HCT116 (cell line): Measurements from ENCODE around the gene GPC5. TPM values are rescaled to one million over a fixed set of nuclear protein-coding genes. Genes with fewer than 3 reads are reported as not detected.

Source experiments
- ATAC-seq: fragments of 200-7000 bp; cut with Tn5 transposase; 2 replicates; pipeline ENCODE4 v1.9.1; 2020; ENCODE audit warnings: mild to moderate bottlenecking, moderate library complexity
- BruUV-seq: library from RNA; stranded (reverse); fragments of 400-500 nt; replicated peaks from 2 replicates; lab custom pipeline; 2021; lab: Mats Ljungman, UMichigan
- CTCF ChIA-PET: fragments of 300-600 bp; sonication (Branson Sonifier 250); formaldehyde crosslinking; loops from one replicate; lab custom pipeline; 2021; ENCODE audit warnings: antibody characterized with exemption; lab: Charles Lee
- POLR2A ChIA-PET: fragments of 300-600, 350-600 bp; sonication (Branson Sonifier 250); formaldehyde crosslinking; loops from one replicate; lab custom pipeline; 2021; ENCODE audit warnings: antibody characterized with exemption; lab: Charles Lee
- RAD21 ChIA-PET, 2 experiments: fragments of 300-600 bp; sonication (Branson Sonifier 250); formaldehyde crosslinking; loops; one replicate each; lab custom pipeline; 2023; ENCODE audit warnings: low total read pairs in 2 of 2; ENCODE audit not compliant: uncharacterized antibody in 2 of 2, unreplicated experiment in 2 of 2, low non-redundant PET in 1 of 2; lab: Charles Lee
- DNase-seq: peaks from one replicate; pipeline ENCODE4 v3.0.0-alpha.2; 2010; ENCODE audit warnings: low read depth, low spot score
- H2AFZ ChIP-seq: fragments of 200-600 bp; shearing (Covaris generic), sonication (generic); 2 replicates; pipeline ENCODE4 v1.6.1; 2017; ENCODE audit warnings: low read depth, mixed run types, mixed read lengths, antibody characterized with exemption, low read length; ENCODE audit not compliant: poor library complexity, severe bottlenecking
- H3K27ac ChIP-seq: 2 replicates; pipeline ENCODE4 v1.5.1; 2012; ENCODE audit warnings: low read depth, low read length
- H3K27me3 ChIP-seq: fragments of 200-600 bp; sonication (generic); 2 replicates; pipeline ENCODE4 v1.6.1; 2016; ENCODE audit warnings: mixed run types, low read length, mixed read lengths; ENCODE audit not compliant: insufficient read depth
- H3K36me3 ChIP-seq, 2 experiments: fragments of 200-500 bp in 1 of 2; fragments of 200-600 bp in 1 of 2; sonication (Bioruptor generic) in 1 of 2; sonication (generic) in 1 of 2; 2 replicates each; pipeline versions ENCODE4 v1.5.1 to v1.6.1; 2014 to 2016; ENCODE audit warnings: low read length in 2 of 2, inconsistent platforms in 1 of 2, mixed read lengths in 1 of 2, mixed run types in 1 of 2; ENCODE audit not compliant: insufficient read depth in 2 of 2, control insufficient read depth in 1 of 2
- H3K4me1 ChIP-seq, 2 experiments: fragments of 200-600 bp in 1 of 2; sonication (generic) in 1 of 2; 2 replicates each; pipeline versions ENCODE4 v1.5.1 to v1.6.1; 2012 to 2017; ENCODE audit warnings: low read length in 2 of 2, inconsistent platforms in 1 of 2, mild to moderate bottlenecking in 1 of 2, mixed read lengths in 1 of 2, mixed run types in 1 of 2, moderate library complexity in 1 of 2; ENCODE audit not compliant: insufficient read depth in 2 of 2, control insufficient read depth in 1 of 2
- H3K4me2 ChIP-seq: fragments of 200-600 bp; sonication (generic); 2 replicates; pipeline ENCODE4 v1.6.1; 2017; ENCODE audit warnings: mixed run types, low read length, mixed read lengths
- H3K4me3 ChIP-seq, 2 experiments: fragments of 200-600 bp in 1 of 2; sonication (generic) in 1 of 2; replicated peaks in 1 of 2; 2 replicates each; pipeline ENCODE4 v1.5.1; 2011 to 2016; ENCODE audit warnings: low read length in 2 of 2, control low read depth in 1 of 2, low read depth in 1 of 2, mild to moderate bottlenecking in 1 of 2, mixed read lengths in 1 of 2, mixed run types in 1 of 2
- H3K79me2 ChIP-seq: fragments of 200-600 bp; sonication (generic); 2 replicates; pipeline ENCODE4 v1.6.1; 2017; ENCODE audit warnings: mild to moderate bottlenecking, mixed run types, low read length, moderate library complexity, mixed read lengths; ENCODE audit not compliant: insufficient read depth
- H3K9ac ChIP-seq: fragments of 200-600 bp; sonication (generic); 2 replicates; pipeline ENCODE4 v1.6.1; 2016; ENCODE audit warnings: low read length, mixed read lengths
- H3K9me2 ChIP-seq: fragments of 200-600 bp; sonication (generic), shearing (Covaris generic); 2 replicates; pipeline ENCODE4 v1.6.1; 2017; ENCODE audit warnings: mixed run types, mild to moderate bottlenecking, moderate library complexity; ENCODE audit not compliant: insufficient read depth
- H3K9me3 ChIP-seq, 2 experiments: fragments of 200-500 bp in 1 of 2; fragments of 200-600 bp in 1 of 2; sonication (Bioruptor generic) in 1 of 2; sonication (generic) in 1 of 2; 2 replicates each; pipeline ENCODE4 v1.6.1; 2014 to 2017; ENCODE audit warnings: low read length in 2 of 2, mixed read lengths in 2 of 2, inconsistent platforms in 1 of 2, low read depth in 1 of 2, mild to moderate bottlenecking in 1 of 2, mixed run types in 1 of 2, moderate library complexity in 1 of 2; ENCODE audit not compliant: control insufficient read depth in 1 of 2, insufficient read depth in 1 of 2
- H4K20me1 ChIP-seq: fragments of 200-600 bp; sonication (generic), shearing (Covaris generic); 2 replicates; pipeline ENCODE4 v1.6.1; 2017; ENCODE audit warnings: mixed run types, mild to moderate bottlenecking, moderate library complexity; ENCODE audit not compliant: insufficient read depth
- ATF3 ChIP-seq: IDR thresholded peaks from 2 replicates; pipeline ENCODE4 v1.6.1; 2012
- EGR1 ChIP-seq: IDR thresholded peaks from 2 replicates; pipeline ENCODE4 v1.6.1; 2012; ENCODE audit warnings: low read depth
- EZH2 ChIP-seq: fragments of 200-600 bp; sonication (generic); IDR thresholded peaks from 2 replicates; pipeline ENCODE4 v1.6.1; 2017; ENCODE audit warnings: antibody characterized with exemption, mixed run types
- EZH2phosphoT487 ChIP-seq: fragments of 200-600 bp; IDR thresholded peaks from 2 replicates; pipeline ENCODE4 v1.6.1; 2018; ENCODE audit warnings: antibody characterized with exemption, borderline replicate concordance
- FOSL1 ChIP-seq: IDR thresholded peaks from 2 replicates; pipeline ENCODE4 v1.6.1; 2012; ENCODE audit warnings: low read depth
- JUND ChIP-seq: IDR thresholded peaks from 2 replicates; pipeline ENCODE4 v1.6.1; 2012
- POLR2A ChIP-seq: IDR thresholded peaks from 2 replicates; pipeline ENCODE4 v1.7.0; 2011; ENCODE audit warnings: borderline replicate concordance; ENCODE audit not compliant: insufficient read depth, insufficient read length; ENCODE audit errors: extremely low read depth
- POLR2AphosphoS5 ChIP-seq: IDR thresholded peaks from 2 replicates; pipeline ENCODE4 v1.6.1; 2011; ENCODE audit warnings: mild to moderate bottlenecking, low read depth, low read length, moderate library complexity
- REST ChIP-seq: IDR thresholded peaks from 2 replicates; pipeline ENCODE4 v1.6.1; 2012; ENCODE audit warnings: low read depth
- SIN3A ChIP-seq: IDR thresholded peaks from 2 replicates; pipeline ENCODE4 v1.6.1; 2012; ENCODE audit warnings: low read depth
- SP1 ChIP-seq: IDR thresholded peaks from 2 replicates; pipeline ENCODE4 v1.6.1; 2012; ENCODE audit warnings: low read depth
- SRF ChIP-seq: IDR thresholded peaks from 2 replicates; pipeline ENCODE4 v1.6.1; 2012; ENCODE audit warnings: low read depth
- YY1 ChIP-seq: IDR thresholded peaks from 2 replicates; pipeline ENCODE4 v1.6.1; 2011; ENCODE audit warnings: low read length, low read depth, moderate library complexity, mild to moderate bottlenecking; ENCODE audit not compliant: insufficient replicate concordance; ENCODE audit errors: extremely low read depth
- ZFX ChIP-seq: fragments of 450-650 bp; IDR thresholded peaks from 2 replicates; pipeline ENCODE4 v1.6.1; 2017
- ZNF274 ChIP-seq: fragments of 200-500 bp; sonication (Bioruptor generic); IDR thresholded peaks from 2 replicates; pipeline ENCODE4 v1.6.1; 2014; ENCODE audit warnings: mild to moderate bottlenecking, low read depth, low read length, inconsistent platforms
- intact Hi-C: fragments of 100-400 bp; cut with micrococcal nuclease; formaldehyde crosslinking; loops from 2 replicates; pipeline ENCODE4 v1.10.0; 2022
- total RNA-seq: library from RNA; stranded (reverse); gene quantifications from one replicate; pipeline ENCODE4 v1.2.1, GENCODE V29; 2021; ENCODE audit not compliant: unreplicated experiment

Gene GPC5
- total RNA-seq, 1 experiment from 2014 or later = not detected

GRCh38 chr13:92345627-92346026 is 947.2 kb downstream of the GPC5 start:
- Histone ChIP-seq H3K27ac (no peak overlapping the region), H3K79me2 (no peaks in the 10 kb centered on the region), H3K4me1 (no peaks in the 10 kb centered on the region), H3K27me3 (no peaks in the 10 kb centered on the region), H3K4me2 (no peak overlapping the region), H3K9me2 (no peaks in the 10 kb centered on the region), H2AFZ (no peak overlapping the region), H3K9me3 (peaks cover 0 to 26% of the 10 kb centered on the region in 2 experiments; a peak in 2 of 4 replicates), H4K20me1 (no peaks in the 10 kb centered on the region), H3K9ac (no peak overlapping the region), H3K36me3 (no peaks in the 10 kb centered on the region), H3K4me3 (no peak overlapping the region)
- ChIA-PET RAD21 (no interaction called here), CTCF (no interaction called here), POLR2A (no interaction called here)
- BruUV-seq = no TSS peak
- TF ChIP-seq EZH2 (no peak), SRF (no peak), EGR1 (no peak), JUND (no peak)
- intact Hi-C loops = no loop called here
- DNase-seq (no peak), ATAC-seq (no peak)

- no peaks in the 10 kb centered on the region for H3K36me3 ChIP-seq
- peaks cover 0 to 26% of the 10 kb centered on the region in 2 experiments; a peak in 2 of 4 replicates for H3K9me3 ChIP-seq
- no TSS peak for BruUV-seq
- ChIA-PET CTCF (no interaction called here), POLR2A (no interaction called here), RAD21 (no interaction called here)
- TF ChIP-seq SIN3A (no peak), ZFX (no peak), FOSL1 (no peak), EZH2 (no peak), ZNF274 (no peak), YY1 (no peak), SRF (no peak), REST (no peak), ATF3 (no peak), POLR2AphosphoS5 (no peak), EZH2phosphoT487 (no peak), SP1 (no peak), POLR2A (no peak)
- ATAC-seq (no peak), DNase-seq (no peak)
- H3K9me2 ChIP-seq = no peaks in the 10 kb centered on the region
- H3K27me3 ChIP-seq = no peaks in the 10 kb centered on the region
- no peak overlapping the region for H3K4me3 ChIP-seq
- no peaks in the 10 kb centered on the region for H3K79me2 ChIP-seq
- no peaks in the 10 kb centered on the region for H4K20me1 ChIP-seq
- H3K4me1 ChIP-seq = no peaks in the 10 kb centered on the region
- no peak overlapping the region for H3K9ac ChIP-seq
- no peak overlapping the region for H2AFZ ChIP-seq
- no peak overlapping the region for H3K27ac ChIP-seq
- intact Hi-C loops = no loop called here
- no peak overlapping the region for H3K4me2 ChIP-seq
These were observed 947.6 kb downstream of the GPC5 start for GRCh38 chr13:92346046-92346445.
